Right atrium auricular region (tissue), 2 donors: ENCODE measurements around the gene NLK. TPM values are rescaled to one million over a fixed set of nuclear protein-coding genes. Genes with fewer than 3 reads are reported as not detected.

Source experiments
- DNase-seq: peaks from one replicate; pipeline ENCODE4 v3.0.0-alpha.2; 2019; ENCODE audit warnings: low spot score
- H3K27ac ChIP-seq, 2 donors: fragments of 200-600 bp; sonication (generic); 1 replicate in 1 of 2; 2 replicates in 1 of 2; pipeline ENCODE4 v1.5.1; 2016 to 2019
- H3K27me3 ChIP-seq, 2 donors: fragments of 200-600 bp; sonication (generic); one replicate each; pipeline versions ENCODE4 v1.5.1 to v1.6.0; 2017 to 2019
- H3K36me3 ChIP-seq: fragments of 200-600 bp; sonication (generic); one replicate; pipeline ENCODE4 v1.5.1; 2016
- H3K4me1 ChIP-seq, 2 donors: fragments of 200-600 bp; sonication (generic); one replicate each; pipeline versions ENCODE4 v1.5.1 to v1.6.0; 2017 to 2019
- H3K4me3 ChIP-seq, 2 donors: fragments of 200-600 bp; sonication (generic); 1 replicate in 1 of 2; 2 replicates in 1 of 2; pipeline ENCODE4 v1.5.1; 2017 to 2019; ENCODE audit warnings: mild to moderate bottlenecking in 1 of 2, moderate library complexity in 1 of 2
- H3K9me3 ChIP-seq, 2 donors: fragments of 200-600 bp; sonication (generic); one replicate each; pipeline ENCODE4 v1.5.1; 2019
- total RNA-seq, 2 donors: library from RNA; depleted of rRNA; stranded (reverse); fragments of >200 nt; gene quantifications; one replicate each; pipeline ENCODE4 v1.1.0, GENCODE V29; 2016
- TF ChIP-seq, protein P1 (sequence below), 2 donors: fragments of 200-600 bp; sonication (generic); IDR thresholded peaks; one replicate each; pipeline ENCODE4 v1.5.1; 2019; ENCODE audit warnings: antibody characterized with exemption in 2 of 2

NLK gene
- total RNA-seq, 2 donors from 2014 or later: 17.9 to 19.4 TPM

DNA sequence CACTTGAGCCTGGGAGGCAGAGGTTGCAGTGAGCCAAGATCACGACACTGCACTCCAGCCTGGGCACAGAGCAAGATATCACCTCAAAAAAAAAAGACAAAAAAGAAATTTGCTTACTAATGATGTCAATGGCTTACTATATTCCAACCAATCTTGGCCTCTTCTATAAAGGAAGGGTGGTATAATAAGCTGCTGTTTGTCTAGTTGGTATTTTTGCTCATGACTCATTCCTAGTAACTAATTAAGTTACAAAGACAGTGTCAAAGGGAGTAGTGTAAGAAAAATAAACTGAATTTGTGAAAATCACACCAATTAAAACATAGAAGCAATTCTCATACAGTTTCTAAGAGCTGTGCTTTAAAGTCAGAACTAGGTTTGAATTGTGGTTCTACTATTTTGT, 82.5 kb downstream of the NLK start:
- H3K36me3 ChIP-seq: peaks cover 23% of the 10 kb centered on the region
- H3K27me3 ChIP-seq: no peaks in the 10 kb centered on the region
- H3K4me3 ChIP-seq: no peak overlapping the region
- H3K27ac ChIP-seq: no peak overlapping the region
- TF ChIP-seq, protein P1, sequence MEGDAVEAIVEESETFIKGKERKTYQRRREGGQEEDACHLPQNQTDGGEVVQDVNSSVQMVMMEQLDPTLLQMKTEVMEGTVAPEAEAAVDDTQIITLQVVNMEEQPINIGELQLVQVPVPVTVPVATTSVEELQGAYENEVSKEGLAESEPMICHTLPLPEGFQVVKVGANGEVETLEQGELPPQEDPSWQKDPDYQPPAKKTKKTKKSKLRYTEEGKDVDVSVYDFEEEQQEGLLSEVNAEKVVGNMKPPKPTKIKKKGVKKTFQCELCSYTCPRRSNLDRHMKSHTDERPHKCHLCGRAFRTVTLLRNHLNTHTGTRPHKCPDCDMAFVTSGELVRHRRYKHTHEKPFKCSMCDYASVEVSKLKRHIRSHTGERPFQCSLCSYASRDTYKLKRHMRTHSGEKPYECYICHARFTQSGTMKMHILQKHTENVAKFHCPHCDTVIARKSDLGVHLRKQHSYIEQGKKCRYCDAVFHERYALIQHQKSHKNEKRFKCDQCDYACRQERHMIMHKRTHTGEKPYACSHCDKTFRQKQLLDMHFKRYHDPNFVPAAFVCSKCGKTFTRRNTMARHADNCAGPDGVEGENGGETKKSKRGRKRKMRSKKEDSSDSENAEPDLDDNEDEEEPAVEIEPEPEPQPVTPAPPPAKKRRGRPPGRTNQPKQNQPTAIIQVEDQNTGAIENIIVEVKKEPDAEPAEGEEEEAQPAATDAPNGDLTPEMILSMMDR (IDR thresholded peaks at IDR 0.05): no peak
- H3K4me1 ChIP-seq: peaks cover 0 to 4% of the 10 kb centered on the region in 2 donors
- H3K9me3 ChIP-seq: no peaks in the 10 kb centered on the region
- no peak for DNase-seq

DNA sequence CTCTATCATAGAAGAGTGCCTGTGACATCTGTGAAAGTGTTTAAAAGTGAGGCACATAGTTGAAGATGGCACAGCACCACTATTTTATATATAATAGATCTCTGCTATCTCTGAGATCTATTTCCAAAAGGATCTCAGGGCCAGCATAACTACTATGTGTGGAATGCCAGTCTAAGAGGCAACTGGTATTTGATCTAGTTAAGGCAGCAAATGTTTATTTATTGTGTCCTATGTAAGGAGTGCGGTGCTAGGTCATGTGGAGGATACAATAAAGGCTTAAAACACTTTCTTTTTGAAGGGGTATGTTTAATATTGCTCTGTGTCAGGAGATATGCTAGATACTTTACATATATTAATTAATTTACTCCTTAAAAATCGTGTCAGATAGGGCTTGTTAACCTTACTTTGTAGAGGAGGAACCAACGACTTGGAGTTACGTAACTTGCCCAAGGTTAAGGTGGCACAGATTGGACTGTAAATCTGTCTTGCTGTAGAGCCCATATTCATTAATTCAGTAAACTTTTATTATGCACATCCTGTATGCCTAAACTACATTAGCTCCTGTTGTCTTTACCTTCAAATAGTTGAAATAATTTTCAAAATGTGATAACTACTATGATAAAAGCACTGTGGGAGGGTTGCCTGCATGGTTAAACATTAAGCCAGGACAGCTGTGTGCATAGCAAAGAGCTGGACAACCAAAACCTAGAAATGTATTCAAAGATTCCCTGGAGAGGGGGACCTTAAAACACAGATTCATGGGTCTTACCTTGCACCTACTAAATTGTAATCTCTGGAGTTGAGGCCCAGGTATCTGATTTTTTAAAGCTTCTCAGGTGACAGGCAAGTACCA, 83.3 kb downstream of the NLK start:
- TF ChIP-seq, protein P1 (IDR thresholded peaks at IDR 0.05): no peak
- H3K27ac ChIP-seq: no peak overlapping the region
- no peak for DNase-seq
- H3K4me3 ChIP-seq: no peak overlapping the region
- H3K4me1 ChIP-seq: no peaks in the 10 kb centered on the region
- H3K36me3 ChIP-seq: peaks cover 23% of the 10 kb centered on the region
- H3K27me3 ChIP-seq: no peaks in the 10 kb centered on the region
- no peaks in the 10 kb centered on the region for H3K9me3 ChIP-seq

DNA sequence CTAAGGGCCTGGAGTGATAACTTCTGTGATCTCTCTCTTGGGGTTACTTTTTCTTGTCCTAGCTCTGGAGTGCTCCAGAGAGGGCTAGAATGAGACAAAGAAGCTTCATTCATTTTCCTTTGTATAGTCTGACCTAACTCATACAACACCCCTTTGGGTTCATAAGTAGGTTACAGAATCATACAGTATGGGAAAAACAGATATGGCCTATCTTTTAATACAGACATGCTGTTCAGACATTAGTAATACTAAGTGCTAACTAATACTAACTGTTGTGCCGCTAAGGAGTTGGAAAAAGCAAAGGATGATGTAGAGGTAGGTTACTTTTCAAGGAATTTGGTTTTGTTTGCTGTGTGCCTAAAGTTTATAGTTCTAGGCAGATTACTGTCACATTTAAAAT, 84.7 kb downstream of the NLK start:
- TF ChIP-seq, protein P1 (IDR thresholded peaks at IDR 0.05): no peak
- Histone ChIP-seq H3K9me3 (no peaks in the 10 kb centered on the region), H3K4me1 (no peaks in the 10 kb centered on the region), H3K36me3 (peaks cover 23% of the 10 kb centered on the region), H3K27ac (no peak overlapping the region), H3K27me3 (no peaks in the 10 kb centered on the region), H3K4me3 (no peak overlapping the region)
- no peak for DNase-seq

DNA sequence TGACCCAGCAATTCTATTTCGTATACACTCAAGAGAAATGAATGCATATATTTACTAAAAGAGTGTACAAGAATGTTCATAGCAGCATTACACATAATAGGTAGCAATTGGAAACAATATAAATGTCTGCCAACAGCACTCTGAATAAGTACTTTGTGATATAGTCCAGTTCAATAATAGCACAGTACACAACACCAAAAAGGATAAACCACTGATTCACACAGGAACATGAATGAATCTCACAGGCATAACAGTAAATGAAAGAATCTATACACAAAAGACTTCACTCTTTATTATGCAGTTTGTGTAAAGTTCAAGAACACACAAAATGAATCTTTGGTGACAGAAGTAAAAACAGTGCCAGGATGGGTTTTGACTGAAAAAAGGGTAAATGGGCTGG, 86.3 kb downstream of the NLK start:
- H3K9me3 ChIP-seq: no peaks in the 10 kb centered on the region
- H3K4me1 ChIP-seq: no peaks in the 10 kb centered on the region
- peaks cover 21% of the 10 kb centered on the region for H3K36me3 ChIP-seq
- H3K27ac ChIP-seq: no peak overlapping the region
- H3K27me3 ChIP-seq: no peaks in the 10 kb centered on the region
- H3K4me3 ChIP-seq: no peak overlapping the region
- no peak for DNase-seq
- TF ChIP-seq, protein P1 (IDR thresholded peaks at IDR 0.05): no peak

DNA sequence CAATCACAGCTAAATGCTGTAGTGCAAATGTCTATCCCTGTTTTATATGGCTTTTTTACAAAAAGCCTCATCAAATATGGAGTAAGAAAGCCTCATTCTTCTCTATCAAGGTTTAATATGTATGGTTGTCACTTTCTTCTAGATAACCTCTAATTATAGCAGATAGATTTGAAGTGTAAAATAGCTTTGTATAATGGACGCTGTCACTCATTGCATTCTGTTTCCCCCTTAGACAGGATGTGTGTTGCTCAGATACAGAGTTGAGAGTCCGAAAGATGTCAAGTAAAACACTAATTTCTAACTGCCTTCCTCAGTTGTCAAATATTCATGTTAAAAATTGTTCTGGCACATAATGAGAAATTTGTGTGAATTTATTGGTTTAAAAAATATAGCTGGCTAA, 88.0 kb downstream of the NLK start:
- H3K27ac ChIP-seq: no peak overlapping the region
- DNase-seq: no peak
- no peaks in the 10 kb centered on the region for H3K27me3 ChIP-seq
- no peak overlapping the region for H3K4me3 ChIP-seq
- H3K9me3 ChIP-seq: no peaks in the 10 kb centered on the region
- peaks cover 10% of the 10 kb centered on the region for H3K36me3 ChIP-seq
- TF ChIP-seq, protein P1 (IDR thresholded peaks at IDR 0.05): no peak
- no peaks in the 10 kb centered on the region for H3K4me1 ChIP-seq

DNA sequence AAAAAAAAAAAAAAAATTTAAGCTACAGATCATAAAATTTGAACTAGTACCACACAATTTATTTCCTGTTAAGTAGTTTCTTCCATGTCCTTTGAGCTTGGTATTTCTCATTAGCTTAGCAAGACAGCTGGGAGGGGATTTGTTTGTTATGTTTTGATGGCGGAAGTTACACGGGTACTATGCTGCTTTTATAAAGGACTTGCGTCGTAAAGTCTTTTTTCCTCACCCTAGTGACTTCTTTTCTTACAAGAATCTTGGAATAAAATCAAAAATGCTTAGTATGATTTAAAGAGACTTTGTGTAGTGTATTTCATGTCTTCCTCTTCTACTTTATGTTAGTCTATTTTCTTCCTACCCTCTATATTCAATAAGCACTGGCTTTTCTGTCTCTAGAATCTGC, 89.1 kb downstream of the NLK start:
- TF ChIP-seq, protein P1 (IDR thresholded peaks at IDR 0.05): no peak
- Histone ChIP-seq H3K4me3 (no peak overlapping the region), H3K27me3 (no peaks in the 10 kb centered on the region), H3K27ac (no peak overlapping the region), H3K9me3 (no peaks in the 10 kb centered on the region), H3K36me3 (peaks cover 10% of the 10 kb centered on the region), H3K4me1 (no peaks in the 10 kb centered on the region)
- no peak for DNase-seq
